Fibroblast of peridontal ligament (primary cell): ENCODE results near the gene DPCD.
"Not testable (repeated sequence)": the region's sequence is repeated elsewhere in the genome, so short reads cannot be mapped to it uniquely, and the experiment has no call there.

Experiments used
- DNase-seq: peaks from one replicate; pipeline ENCODE4 v3.0.0-alpha.2; 2010; ENCODE audit errors: extremely low read depth

The DPCD gene

DNA sequence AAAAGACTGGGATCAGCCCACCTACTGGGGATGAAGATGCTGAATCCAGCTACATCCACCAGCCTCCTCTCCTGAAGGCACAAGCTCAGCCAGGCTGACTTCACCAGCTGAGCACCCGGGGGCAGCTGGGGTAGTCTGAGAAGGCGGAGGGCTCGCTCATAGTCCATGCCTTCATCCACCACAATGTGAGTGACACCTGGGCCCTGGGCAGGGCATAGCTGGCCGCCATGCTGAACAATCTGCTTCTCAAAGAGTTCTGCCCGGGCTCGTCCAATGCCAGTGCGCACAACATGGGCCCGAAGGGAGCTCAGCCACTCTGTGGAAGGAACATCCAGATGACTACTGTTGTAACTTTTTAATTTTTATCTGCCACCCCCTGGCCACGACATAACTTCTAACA, 2.3 kb upstream of the DPCD start:
- no peak for DNase-seq

GRCh38 chr10:101588879-101589278, 758 bp downstream of the DPCD start:
- peak; percentile 57 for DNase-seq

GRCh38 chr10:101593331-101593730, 5.2 kb downstream of the DPCD start:
- DNase-seq, result not testable (repeated sequence)

- no peak for DNase-seq
These were observed 7.7 kb downstream of the DPCD start for GRCh38 chr10:101595591-101596433.

GRCh38 chr10:101597091-101597900, 9.2 kb downstream of the DPCD start:
- no peak for DNase-seq

DNA sequence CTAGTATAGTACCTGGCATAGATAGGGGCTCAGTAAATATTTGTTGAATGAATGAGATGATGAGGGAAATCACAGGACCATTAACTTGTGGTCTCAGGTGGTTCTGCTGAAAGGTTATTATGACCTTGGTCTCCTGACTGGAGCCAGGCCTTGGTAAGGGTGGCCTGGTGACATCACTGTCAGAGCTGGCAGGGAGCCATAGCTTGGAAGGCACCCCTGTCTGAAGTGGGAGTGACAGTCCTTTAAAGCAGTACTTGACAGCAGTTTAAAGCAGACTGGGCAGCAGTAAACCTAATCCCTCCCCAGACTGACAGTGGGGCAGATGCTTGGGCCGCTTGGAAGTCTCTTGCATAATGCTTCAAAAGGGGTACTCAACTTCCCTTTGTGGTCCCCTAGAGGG, 13.4 kb downstream of the DPCD start:
- DNase-seq, result no peak

GRCh38 chr10:101602761-101603398, 14.8 kb downstream of the DPCD start:
- peak; percentile 75 for DNase-seq

DNA sequence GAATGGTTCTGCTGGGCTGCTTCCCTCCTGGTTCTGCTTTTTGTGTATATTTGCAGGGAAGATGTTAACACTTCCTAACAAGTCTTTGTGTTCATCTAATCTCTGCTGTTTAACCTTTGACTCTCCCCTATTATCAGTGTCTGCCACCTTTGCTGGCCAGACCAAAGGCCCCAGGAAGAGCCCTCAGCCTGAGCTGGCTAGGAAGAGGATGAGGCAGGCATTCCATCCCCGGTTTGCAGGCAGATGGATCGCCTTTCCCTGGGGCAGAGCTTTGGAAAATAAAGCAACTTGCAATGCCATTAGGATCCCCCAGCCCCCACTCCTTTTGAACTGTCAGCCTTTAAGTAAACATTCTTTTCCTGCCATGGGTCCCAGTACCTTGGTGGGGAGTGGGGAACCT, 19.0 kb downstream of the DPCD start:
- DNase-seq, result no peak

GRCh38 chr10:101609481-101609880, 21.4 kb downstream of the DPCD start:
- no peak for DNase-seq

DNA sequence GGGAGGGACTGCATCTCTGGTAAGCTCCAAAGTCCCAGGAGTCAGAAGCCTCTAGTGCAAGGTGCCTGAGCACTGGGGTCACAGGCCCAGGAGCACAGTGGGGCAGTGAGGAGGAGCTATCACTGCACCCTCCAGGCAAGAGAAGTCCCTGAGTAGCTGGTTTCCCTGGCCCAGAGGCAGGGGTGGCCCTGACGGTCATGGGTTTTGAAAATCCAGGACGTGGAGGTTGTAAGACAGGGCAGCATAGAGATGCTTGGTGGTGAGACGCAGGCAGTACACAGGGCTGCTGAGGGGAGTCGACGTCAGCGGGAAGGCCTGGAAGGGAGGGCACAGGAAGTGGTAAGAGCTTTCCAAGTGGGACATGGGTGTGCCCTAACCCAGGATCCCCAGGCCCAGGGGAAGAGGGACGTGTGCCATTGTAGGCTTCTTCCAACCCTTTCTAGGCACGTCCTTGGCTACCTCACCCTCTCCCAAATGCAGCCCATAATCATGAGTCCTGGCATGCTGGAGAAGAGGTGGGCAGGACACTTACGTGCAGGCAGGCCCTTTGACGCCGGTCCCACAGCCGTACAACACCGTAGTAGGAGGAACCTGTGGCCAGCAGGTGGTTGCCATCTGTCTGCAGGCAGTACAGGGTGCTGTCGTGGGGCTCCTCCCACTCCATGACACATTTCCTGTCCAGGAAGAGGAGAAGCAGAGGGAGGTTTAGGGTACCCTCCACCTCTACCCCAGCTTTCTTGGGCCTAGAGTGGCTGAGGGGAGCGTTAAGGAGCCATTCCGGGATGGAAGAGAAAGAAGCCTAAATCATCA, 23.2 kb downstream of the DPCD start:
- no peak for DNase-seq

GRCh38 chr10:101612086-101612485, 24.0 kb downstream of the DPCD start:
- DNase-seq, result no peak

DNA sequence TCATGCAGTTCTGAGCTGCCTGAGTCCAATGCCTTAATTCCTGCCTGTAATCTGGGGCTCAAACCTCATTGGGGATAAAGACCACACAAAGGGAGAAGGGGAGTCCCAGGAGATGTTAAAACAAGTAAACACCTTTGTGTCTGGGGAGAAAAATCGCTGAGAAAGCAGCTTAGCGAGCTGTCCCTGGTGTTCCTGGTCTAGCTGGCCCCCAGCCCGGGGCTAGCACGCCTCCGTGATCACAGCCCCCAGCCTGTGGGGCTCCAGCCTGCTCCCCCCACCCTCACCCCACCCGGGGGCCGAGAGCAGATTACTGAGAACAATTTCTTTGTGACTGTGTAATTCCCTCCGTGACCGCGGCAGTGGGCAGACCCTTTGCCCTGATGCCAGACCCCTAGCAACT, 24.8 kb downstream of the DPCD start:
- DNase-seq, result no peak

GRCh38 chr10:101613646-101614045, 25.5 kb downstream of the DPCD start:
- no peak for DNase-seq

- DNase-seq, result no peak
These were observed 26.8 kb downstream of the DPCD start for GRCh38 chr10:101614663-101615524.

- no peak for DNase-seq
These were observed 27.5 kb downstream of the DPCD start for GRCh38 chr10:101615525-101616116.

DNA sequence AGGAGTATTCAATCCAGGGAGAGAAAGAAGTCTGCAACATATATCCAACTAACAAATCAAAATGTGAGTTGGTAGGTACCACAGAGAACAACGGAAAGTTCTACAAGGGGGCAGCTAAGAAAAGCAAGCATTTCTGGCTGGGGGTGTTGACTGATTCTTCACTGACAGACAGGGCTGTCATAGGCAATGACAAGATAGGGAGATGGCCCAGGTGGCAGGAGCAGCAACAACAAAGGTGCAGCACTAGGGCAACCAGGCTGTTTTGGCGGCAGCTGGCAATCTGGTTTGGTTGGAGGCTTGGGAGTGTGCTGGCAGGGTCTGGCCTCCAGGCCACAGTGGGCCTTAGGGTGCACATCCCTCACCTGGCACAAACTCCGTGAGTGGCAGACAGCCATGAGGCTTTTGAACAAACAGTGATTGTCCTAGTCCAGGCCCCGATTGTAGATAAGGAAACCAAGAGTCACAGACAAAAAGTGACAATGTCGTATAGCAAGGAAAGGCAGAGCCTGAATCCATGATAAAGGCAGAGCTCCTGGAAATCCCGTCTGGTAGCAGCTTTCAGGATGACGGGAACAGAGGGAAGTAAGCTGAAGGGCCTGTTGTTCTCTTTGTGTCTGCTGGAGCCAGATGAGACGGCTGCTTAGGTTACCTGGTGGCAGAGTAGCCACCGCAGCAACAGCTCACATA, 28.4 kb downstream of the DPCD start:
- no peak for DNase-seq

GRCh38 chr10:101617102-101617823, 29.1 kb downstream of the DPCD start:
- DNase-seq, result no peak

DNA sequence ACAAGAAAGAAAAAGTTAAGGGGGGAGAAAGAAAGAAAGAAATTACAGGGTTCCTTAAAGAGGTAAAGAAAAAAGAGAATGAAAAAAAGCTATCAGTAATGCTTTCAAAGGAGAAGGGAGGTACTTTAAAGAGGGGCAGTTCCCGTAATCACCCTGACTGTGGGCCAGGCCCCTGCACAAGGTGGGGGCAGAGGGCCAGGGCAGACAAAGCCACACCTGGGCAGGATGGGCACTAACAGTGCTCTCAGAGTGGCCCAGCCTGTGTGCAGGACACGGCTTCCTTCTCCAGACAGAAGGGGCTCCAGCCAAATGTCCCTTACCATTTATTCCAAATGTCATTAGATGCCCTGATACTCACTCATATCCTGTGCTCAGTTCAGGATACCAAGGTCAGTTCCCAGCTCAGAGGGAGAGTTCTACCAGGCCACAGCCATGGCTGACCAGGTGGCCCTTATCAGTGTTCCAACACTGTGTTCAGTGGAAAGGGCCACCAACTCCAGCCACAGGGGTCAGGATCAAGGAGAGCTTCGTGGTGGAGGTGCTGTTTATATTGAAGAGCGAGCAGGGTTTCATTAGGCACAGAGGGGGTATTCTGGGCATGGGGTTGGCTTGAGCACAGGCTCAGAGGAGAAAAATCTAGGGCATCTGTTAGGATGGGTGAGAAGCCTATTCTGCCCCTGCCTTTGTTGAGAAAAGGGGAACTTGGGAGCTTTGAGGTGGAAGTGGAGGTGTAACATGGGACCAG, 29.9 kb downstream of the DPCD start:
- DNase-seq, result no peak
